ENCODE data around the gene UNC93A. TPM values are rescaled to one million over a fixed set of nuclear protein-coding genes. Genes with fewer than 3 reads are reported as not detected.
"Not testable (repeated sequence)": the region's sequence is repeated elsewhere in the genome, so short reads cannot be mapped to it uniquely, and the experiment has no call there.

UNC93A gene
- total RNA-seq, 1 donor from 2014 or later: not detected

GRCh38 chr6:167279766-167280446 lies 11.2 kb upstream of the UNC93A start:
- no peak for TF ChIP-seq CTCF (IDR thresholded peaks at IDR 0.05)
- H3K9me3 ChIP-seq: no peaks in the 10 kb centered on the region
- intact Hi-C loops (cut with DNase I): loop anchor here (10.0 kb wide), 1 partner anchor 505 kb away; no protein-coding TSS in a partner anchor

GRCh38 chr6:167280466-167280865 lies 10.6 kb upstream of the UNC93A start:
- intact Hi-C loops (cut with DNase I): loop anchor here (10.0 kb wide), 1 partner anchor 506 kb away; no protein-coding TSS in a partner anchor
- DNase-seq (ENCODE audit: low spot score in 2 of 2); H3K27me3 ChIP-seq; H3K27ac ChIP-seq; H3K9me3 ChIP-seq; H3K4me3 ChIP-seq; H3K36me3 ChIP-seq; H3K4me1 ChIP-seq: not testable (repeated sequence)

More at GRCh38 chr6:167279766-167280446, 11.2 kb upstream of the UNC93A start:
- no peak for DNase-seq (ENCODE audit: low spot score in 2 of 2)
- Histone ChIP-seq H3K27me3 (no peaks in the 10 kb centered on the region), H3K27ac (no peak overlapping the region), H3K4me1 (no peaks in the 10 kb centered on the region), H3K36me3 (no peaks in the 10 kb centered on the region), H3K4me3 (no peak overlapping the region)

- Histone ChIP-seq H3K4me3 (no peak overlapping the region), H3K9me3 (no peaks in the 10 kb centered on the region), H3K27ac (no peak overlapping the region), H3K27me3 (no peaks in the 10 kb centered on the region), H3K36me3 (no peaks in the 10 kb centered on the region), H3K4me1 (no peaks in the 10 kb centered on the region)
- TF ChIP-seq CTCF (IDR thresholded peaks at IDR 0.05): no peak
- DNase-seq (ENCODE audit: low spot score in 2 of 2): no peak
- intact Hi-C loops (cut with DNase I): loop anchor here (10.0 kb wide), 1 partner anchor 507 kb away; no protein-coding TSS in a partner anchor
These were observed 8.9 kb upstream of the UNC93A start for GRCh38 chr6:167282165-167282564.

- not testable (repeated sequence) for H3K9me3 ChIP-seq; H3K36me3 ChIP-seq; H3K27ac ChIP-seq; H3K4me1 ChIP-seq; DNase-seq (ENCODE audit: low spot score in 2 of 2); H3K4me3 ChIP-seq; H3K27me3 ChIP-seq
- intact Hi-C loops (cut with DNase I): loop anchor here (10.0 kb wide), 1 partner anchor 510 kb away; no protein-coding TSS in a partner anchor
These were observed 6.5 kb upstream of the UNC93A start for GRCh38 chr6:167284565-167284964.

GRCh38 chr6:167285077-167285770 lies 5.9 kb upstream of the UNC93A start:
- intact Hi-C loops (cut with DNase I): loop anchor here (10.0 kb wide), 1 partner anchor 510 kb away; no protein-coding TSS in a partner anchor
- Histone ChIP-seq H3K4me1 (no peaks in the 10 kb centered on the region), H3K9me3 (no peaks in the 10 kb centered on the region), H3K27me3 (no peaks in the 10 kb centered on the region), H3K4me3 (no peak overlapping the region), H3K36me3 (no peaks in the 10 kb centered on the region), H3K27ac (no peak overlapping the region)
- no peak for TF ChIP-seq CTCF (IDR thresholded peaks at IDR 0.05)
- DNase-seq (ENCODE audit: low spot score in 2 of 2): no peak

- intact Hi-C loops (cut with DNase I): loop anchor here (10.0 kb wide), 1 partner anchor 513 kb away; no protein-coding TSS in a partner anchor
- H3K27me3 ChIP-seq: no peaks in the 10 kb centered on the region
These were observed 3.5 kb upstream of the UNC93A start for GRCh38 chr6:167287513-167288048.

More at GRCh38 chr6:167287513-167288048, 3.5 kb upstream of the UNC93A start:
- Histone ChIP-seq H3K27ac (no peak overlapping the region), H3K9me3 (no peaks in the 10 kb centered on the region), H3K4me3 (no peak overlapping the region), H3K4me1 (no peaks in the 10 kb centered on the region), H3K36me3 (no peaks in the 10 kb centered on the region)
- no peak for DNase-seq (ENCODE audit: low spot score in 2 of 2)
- no peak for TF ChIP-seq CTCF (IDR thresholded peaks at IDR 0.05)

Data from ascending aorta (tissue), 2 donors.